ENCODE results near the gene DACH2.

Gene DACH2

GRCh38 chrX:86806786-86807185 is 658.5 kb downstream of the DACH2 start:
- peak; percentile 18 for DNase-seq (ENCODE audit: extremely low spot score)
- ChIA-PET CTCF (interaction anchor here (1.8 kb wide), 1 partner anchor 140 kb away, joined by 6 read pairs; no protein-coding TSS in a partner anchor), POLR2A (no interaction called here)
- no peak for TF ChIP-seq BHLHE40 (IDR thresholded peaks at IDR 0.05; ENCODE audit: borderline replicate concordance)
- no peak for TF ChIP-seq NFRKB (IDR thresholded peaks at IDR 0.05)
- no peak for TF ChIP-seq PKNOX1 (IDR thresholded peaks at IDR 0.05)
- TF ChIP-seq FOXA1 (IDR thresholded peaks at IDR 0.05), result no peak
- no peak for TF ChIP-seq SUZ12 (IDR thresholded peaks at IDR 0.05)

GRCh38 chrX:86809651-86810050 is 661.4 kb downstream of the DACH2 start:
- no peak for DNase-seq (ENCODE audit: extremely low spot score)
- ChIA-PET CTCF (no interaction called here), POLR2A (no interaction called here)
- TF ChIP-seq HDGF (IDR thresholded peaks at IDR 0.05; ENCODE audit: borderline replicate concordance) (no peak), LEF1 (IDR thresholded peaks at IDR 0.05; ENCODE audit: borderline replicate concordance) (no peak), L3MBTL2 (conservative IDR thresholded peaks at IDR 0.05) (no peak), ARNT (IDR thresholded peaks at IDR 0.05) (no peak), ZNF384 (IDR thresholded peaks at IDR 0.05) (no peak), CTBP1 (IDR thresholded peaks at IDR 0.05; ENCODE audit: borderline replicate concordance) (no peak), FOXA1 (IDR thresholded peaks at IDR 0.05) (no peak), FOXM1 (IDR thresholded peaks at IDR 0.05; ENCODE audit: borderline replicate concordance) (no peak), TARDBP (IDR thresholded peaks at IDR 0.05) (no peak), PKNOX1 (IDR thresholded peaks at IDR 0.05) (no peak), FOXK2 (IDR thresholded peaks at IDR 0.05) (no peak), SP1 (IDR thresholded peaks at IDR 0.05) (no peak), ELF4 (IDR thresholded peaks at IDR 0.05) (no peak), BHLHE40 (IDR thresholded peaks at IDR 0.05; ENCODE audit: borderline replicate concordance) (no peak), NFRKB (IDR thresholded peaks at IDR 0.05) (no peak), SUZ12 (IDR thresholded peaks at IDR 0.05) (no peak)

GRCh38 chrX:86829786-86830185 is 681.5 kb downstream of the DACH2 start:
- ChIA-PET POLR2A (no interaction called here), CTCF (no interaction called here)
- TF ChIP-seq PKNOX1 (IDR thresholded peaks at IDR 0.05) (no peak), ELF4 (IDR thresholded peaks at IDR 0.05) (no peak), FOXM1 (IDR thresholded peaks at IDR 0.05; ENCODE audit: borderline replicate concordance) (no peak), L3MBTL2 (conservative IDR thresholded peaks at IDR 0.05) (no peak), SUZ12 (IDR thresholded peaks at IDR 0.05) (no peak), CTBP1 (IDR thresholded peaks at IDR 0.05; ENCODE audit: borderline replicate concordance) (no peak)
- no peak for DNase-seq (ENCODE audit: extremely low spot score)

DNA sequence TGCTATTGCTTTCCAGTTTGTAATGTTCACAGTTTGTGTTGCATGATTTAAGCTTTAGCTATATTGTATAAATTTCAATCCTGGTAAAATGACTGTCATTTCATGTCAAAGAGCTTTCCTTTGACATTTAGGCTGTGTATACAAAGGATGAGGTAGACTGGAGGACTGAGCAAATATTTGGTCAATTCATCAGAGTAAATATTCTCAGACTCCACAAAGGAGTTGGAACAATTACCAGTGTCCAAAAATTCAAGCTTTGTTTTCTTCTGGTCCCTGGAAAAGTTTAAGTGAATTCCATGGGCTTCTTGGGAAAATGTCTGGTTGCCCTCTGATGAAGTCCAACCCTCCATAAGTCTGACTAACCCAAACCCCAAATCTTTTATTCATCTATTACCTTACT is 682.4 kb downstream of the DACH2 start:
- CTCF ChIA-PET, result no interaction called here
- POLR2A ChIA-PET, result no interaction called here
- DNase-seq (ENCODE audit: extremely low spot score), result no peak
- TF ChIP-seq PKNOX1 (IDR thresholded peaks at IDR 0.05) (no peak), FOXA1 (IDR thresholded peaks at IDR 0.05) (no peak), BHLHE40 (IDR thresholded peaks at IDR 0.05; ENCODE audit: borderline replicate concordance) (no peak), ARNT (IDR thresholded peaks at IDR 0.05) (no peak)

- TF ChIP-seq LEF1 (IDR thresholded peaks at IDR 0.05; ENCODE audit: borderline replicate concordance) (no peak), FOXM1 (IDR thresholded peaks at IDR 0.05; ENCODE audit: borderline replicate concordance) (no peak), SUZ12 (IDR thresholded peaks at IDR 0.05) (no peak), CTBP1 (IDR thresholded peaks at IDR 0.05; ENCODE audit: borderline replicate concordance) (no peak)
- POLR2A ChIA-PET, result no interaction called here
- no peak for DNase-seq (ENCODE audit: extremely low spot score)
- CTCF ChIA-PET, result no interaction called here
These were observed 696.9 kb downstream of the DACH2 start for GRCh38 chrX:86845101-86845500.

Data from HEK293T (cell line).